NCI-H510A (cell line): ENCODE measurements around the gene SNU13.
"Not testable (repeated sequence)": the region's sequence is repeated elsewhere in the genome, so short reads cannot be mapped to it uniquely, and the experiment has no call there.

ENCODE experiments used
- DNase-seq: peaks from one replicate; lab custom pipeline; 2025; lab: John Stamatoyannopoulos, UW

SNU13 gene

DNA sequence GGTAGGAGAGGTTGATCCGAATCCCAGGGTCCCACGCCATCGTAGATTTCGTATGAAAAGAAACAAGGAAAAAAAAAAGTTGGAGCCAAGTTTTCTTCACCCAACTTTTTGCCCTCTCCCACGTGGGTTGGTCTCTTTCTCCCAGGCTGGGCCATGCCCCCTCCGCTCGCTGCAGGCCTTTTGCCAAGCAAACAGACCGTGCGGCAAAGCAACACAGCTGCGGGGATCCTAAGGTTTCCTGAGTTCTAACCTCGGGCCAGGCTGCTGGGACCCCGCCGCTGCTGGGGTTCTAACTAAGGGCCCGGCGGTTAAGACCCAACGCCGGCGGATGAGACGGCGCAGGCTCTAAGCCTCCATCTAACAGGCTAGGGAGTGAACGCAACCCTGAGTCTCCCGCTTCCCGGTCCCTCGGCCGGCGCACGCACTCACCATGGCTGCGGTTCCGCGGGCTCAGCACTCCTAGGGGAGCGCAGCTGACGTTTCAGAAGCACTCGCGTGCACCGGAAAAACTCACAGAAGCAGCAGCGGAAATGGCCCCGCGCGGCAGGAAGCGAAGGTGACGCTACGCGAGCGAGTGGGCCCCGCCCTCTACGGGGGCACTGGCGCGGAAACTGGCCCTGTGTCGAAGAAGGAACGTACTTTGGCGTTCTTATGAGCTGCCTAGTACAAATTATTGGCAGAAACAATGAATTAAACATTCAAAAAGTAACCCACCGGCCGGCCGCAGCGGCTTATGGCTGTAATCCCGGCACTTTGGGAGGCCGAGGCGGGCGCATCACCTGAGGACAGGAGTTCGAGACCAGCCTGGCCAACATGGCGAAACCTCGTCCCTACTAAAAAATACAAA lies at the start of gene SNU13:
Gene SNU13, minus strand, starts transcription at position 503 of the 847 bp plus-strand sequence. Its CDS starts 71 bp downstream, at position 432.
- DNase-seq = peak; percentile 84

DNA sequence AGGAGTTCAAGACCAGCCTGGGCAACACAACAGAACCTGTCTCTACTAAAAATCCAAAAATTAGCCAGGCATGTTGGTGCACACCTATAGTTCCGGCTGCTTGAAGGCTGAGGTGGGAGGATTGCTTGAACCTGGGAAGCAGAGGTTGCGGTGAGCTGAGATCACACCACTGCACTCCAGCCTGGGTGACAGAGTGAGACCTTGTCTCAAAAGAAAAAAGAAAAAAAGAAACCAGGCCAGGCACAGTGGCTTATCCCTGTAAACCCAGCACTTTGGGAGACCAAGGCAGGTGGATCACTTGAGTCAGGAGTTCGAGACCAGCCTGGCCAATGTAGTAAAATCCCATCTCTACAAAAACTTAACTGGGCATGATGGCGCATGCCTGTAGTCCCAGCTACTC lies 44.6 kb upstream of the SNU13 start:
- not testable (repeated sequence) for DNase-seq

DNA sequence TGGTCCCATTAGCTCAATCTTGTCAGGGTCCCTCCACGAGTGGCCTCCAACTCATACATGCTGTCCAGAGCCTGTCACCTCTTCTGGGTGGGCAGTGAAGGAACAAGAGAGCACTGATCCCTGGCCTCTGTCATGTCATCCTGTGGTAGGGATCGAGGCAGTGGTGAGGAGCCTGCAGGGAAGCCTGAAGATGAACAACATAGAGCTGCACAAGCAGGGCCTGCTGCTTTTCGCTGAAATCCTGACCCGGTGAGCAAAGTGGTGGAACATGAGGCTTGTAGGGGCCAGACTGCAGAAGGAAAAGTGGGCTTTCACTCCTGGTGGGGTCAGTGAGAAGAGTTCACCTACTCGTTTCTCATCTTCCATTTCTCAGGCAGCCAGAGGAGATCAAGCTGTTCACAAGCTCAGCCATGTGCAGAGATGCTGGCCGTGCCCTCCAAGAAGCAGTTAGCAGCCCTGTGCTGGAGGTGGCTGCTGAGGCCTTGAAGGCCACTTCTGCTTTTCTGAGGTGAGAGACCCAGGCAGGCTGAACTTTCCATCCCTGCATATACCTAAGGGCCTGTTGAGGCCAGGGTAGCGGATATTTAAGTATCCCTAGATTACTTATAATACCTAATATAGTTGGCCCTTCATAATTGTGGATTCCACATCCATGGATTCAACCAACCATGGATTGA lies 43.6 kb upstream of the SNU13 start:
- no peak for DNase-seq

DNA sequence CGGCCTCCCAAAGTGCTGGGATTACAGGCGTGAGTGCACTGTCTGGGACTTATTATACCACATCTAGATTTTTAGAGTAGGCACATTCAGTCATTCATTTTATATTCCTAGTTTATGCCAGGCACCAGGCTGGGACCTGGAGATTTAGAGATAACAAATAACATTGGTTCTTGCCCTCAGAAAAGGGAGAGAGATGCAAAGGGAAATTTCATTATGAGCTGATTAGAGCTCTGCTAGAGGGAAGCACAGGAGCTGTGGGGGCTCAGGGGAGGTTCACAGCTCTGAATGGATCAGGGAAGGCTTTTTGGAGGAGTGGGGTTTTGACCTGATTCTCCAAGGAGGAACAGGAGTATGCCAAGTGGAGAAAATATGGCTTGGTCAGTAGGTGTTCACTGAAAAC lies 42.9 kb upstream of the SNU13 start:
- DNase-seq = no peak

DNA sequence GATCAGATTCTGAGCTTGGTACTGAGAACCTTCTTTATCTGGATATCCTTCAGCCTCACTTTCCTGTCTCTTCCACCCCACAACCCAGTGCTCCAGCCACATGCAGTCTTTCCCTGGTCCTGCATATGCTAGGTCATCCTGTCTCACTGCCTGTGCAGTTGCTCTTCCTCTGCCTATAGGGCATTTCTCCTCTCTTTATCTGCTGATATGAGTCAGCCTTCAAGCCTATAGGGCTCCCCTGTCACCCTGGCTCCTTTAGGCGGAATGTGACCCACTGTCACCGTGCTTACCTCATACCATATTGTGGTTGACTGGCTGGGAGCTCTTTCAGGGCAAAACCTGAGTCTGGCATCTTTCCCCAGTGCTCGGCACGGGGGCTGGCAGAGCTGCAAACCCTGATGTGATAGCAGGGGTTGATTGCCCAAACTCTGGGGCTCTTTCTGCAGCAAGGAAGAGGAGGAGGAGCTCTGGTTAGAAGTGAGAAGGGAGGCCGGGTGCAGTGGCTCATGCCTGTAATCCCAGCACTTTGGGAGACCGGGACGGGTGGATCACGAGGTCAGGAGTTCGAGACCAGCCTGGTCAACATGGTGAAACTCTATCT lies 36.9 kb upstream of the SNU13 start:
- no peak for DNase-seq

DNA sequence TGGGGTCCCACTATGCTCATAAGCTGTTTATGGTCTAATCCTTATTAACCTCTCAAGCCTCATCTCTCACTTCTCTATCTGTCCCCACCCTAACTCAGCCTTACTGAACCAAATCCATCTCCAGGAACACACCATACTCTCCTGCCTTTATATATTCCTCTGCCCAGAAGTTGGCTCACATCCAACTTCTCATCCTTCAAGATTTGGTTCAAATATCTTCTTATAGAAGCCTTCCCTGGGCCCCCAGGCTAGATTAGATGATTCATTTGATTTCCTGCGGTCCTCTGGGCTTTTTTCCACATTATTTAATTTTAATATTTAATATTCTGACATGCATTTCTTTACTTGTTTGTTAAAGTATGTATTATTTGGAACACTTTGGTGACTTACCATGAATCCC lies 33.8 kb upstream of the SNU13 start:
- DNase-seq = no peak

DNA sequence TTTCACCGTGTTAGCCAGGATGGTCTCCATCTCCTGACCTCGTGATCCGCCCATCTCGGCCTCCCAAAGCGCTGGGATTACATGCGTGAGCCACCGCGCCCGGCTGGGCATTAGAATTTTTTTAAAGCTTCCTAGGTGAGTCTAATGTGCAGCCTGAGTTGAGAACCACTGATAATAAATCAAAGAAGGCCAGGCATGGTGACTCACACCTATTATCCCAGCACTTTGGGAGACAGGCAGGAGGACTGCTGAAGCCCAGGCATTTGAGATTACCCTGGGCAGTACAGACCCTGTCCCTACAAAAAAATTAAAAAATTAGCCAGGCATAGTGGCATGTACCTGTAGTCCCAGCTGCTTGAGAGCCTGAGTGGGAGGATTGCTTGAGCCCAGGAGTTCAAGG lies 24.3 kb upstream of the SNU13 start:
- no peak for DNase-seq

DNA sequence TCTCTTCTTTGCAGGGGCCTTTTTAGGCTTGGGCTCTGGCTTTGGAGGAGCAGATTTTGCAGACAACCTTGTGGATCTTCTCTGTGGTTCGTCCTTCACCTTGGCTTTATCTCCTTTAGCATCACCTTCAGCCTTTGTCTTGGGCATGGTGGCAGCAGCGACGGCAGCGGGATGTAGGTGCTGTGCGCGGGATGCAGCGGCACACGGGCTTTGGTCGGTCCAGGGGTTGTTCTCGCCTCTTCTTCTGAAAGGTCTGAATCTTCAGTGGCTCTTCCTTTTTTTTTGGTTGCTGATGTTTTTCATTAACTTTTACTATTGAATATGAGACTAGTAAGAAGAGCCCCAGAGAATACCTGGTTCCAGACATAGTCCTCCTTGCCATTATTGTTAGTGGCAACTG lies 20.7 kb upstream of the SNU13 start:
- no peak for DNase-seq

DNA sequence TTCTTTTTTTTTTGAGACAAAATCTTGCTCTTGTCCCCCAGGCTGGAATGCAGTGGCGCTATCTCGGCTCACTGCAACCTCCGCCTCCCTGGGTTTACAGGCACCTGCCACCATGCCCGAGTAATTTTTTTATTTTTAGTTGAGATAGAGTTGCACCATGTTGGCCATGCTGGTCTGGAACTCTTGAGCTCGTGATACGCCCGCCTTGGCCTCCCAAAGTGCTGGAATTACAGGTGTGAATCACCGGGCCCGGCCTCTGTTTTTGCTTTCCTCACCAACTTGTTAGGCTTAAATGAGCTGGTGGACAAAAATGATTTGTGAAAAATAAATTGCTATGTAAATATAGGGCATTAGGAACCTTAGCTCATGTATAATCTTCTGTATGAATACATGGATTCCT lies 14.1 kb upstream of the SNU13 start:
- DNase-seq = no peak

DNA sequence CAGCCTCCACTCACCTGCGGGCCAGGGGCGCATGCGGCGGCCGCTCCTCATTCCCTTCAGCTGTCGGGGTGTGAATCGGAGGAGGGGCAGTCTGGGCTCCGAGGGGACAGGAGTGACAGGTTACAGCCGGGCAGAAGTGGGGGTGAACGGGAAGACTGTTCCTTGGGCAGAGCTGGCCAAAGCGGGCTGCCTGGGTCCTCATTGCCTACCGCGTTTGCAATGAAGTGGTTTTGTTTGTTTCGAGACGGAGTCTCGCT lies 11.4 kb upstream of the SNU13 start:
- no peak for DNase-seq

DNA sequence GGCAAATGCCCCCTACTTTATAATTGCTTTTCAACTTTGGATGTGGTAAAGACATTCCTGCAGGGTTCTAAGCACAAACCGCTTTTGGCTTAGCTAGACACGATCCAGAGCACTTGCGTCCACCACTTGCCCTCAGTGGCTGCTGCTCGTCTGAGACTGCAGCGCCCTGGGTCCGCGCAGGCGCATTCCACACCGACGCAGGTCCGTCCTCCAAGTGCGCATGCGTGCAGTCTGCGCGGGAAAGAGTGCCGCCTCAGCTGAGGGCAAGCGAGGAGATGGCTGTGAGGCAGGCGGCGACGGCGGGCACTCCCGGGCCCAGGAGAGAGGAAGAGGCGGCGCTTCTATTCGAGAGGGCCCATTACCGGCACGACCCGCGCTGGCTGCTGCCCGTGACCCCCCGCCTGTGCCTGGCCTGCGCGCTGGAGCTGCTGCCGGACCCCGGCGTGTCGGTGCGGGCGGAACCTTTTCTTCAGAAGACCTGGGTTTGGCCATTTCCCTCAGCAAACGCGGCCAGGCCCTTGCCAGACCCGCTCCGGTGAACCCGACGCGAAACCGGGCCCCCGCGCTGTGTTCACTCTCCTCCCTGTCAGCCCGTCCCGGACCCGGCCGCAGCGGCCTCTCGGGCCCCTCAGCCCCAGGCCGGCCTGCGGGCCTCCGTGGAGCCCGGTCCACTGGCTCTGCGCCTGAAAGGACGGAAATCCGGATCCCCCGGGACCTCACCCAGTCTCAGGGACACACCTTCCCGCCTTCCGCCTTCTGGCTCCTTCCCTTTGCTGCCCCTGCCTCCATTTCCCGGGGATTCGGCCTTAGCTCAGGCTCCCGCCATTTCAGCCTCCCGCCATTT lies 10.8 kb upstream of the SNU13 start, which contains the start of gene MEI1:
Gene MEI1, plus strand, starts transcription at position 240 of the 844 bp plus-strand sequence. Its CDS starts 36 bp downstream, at position 276.
- no peak for DNase-seq

DNA sequence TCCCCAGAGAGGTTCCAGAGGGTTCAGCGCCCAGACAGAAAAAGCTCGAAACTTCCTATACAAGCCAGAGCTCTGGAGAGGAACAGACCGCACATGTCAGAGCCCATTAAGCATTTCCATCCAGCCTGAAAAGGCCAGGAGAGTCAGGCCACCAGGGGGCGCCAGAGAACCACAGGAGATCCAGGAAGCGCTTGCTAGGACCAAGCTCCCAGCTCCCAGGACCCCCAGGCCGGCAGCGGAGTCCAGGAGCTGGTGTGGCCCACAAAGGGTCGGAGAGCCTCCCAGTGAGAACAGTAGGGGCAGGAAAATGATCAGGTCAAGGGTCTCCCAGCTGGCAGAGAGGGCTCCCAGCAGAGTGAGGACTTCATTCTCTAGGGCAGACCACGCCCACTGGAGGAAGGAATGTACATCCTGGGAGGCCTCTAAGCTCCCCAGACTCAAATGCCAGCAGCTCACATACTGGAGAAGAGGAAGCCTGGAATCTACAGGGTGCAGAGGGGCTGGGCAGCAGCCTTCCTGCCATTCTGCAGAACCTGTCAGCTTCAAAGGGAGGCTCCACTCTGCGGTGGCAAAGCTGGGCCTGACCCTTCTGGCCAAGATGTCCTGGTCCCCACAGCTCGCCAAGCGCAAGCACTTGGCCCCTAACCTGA lies 8.6 kb upstream of the SNU13 start:
- peak; percentile 50 for DNase-seq

DNA sequence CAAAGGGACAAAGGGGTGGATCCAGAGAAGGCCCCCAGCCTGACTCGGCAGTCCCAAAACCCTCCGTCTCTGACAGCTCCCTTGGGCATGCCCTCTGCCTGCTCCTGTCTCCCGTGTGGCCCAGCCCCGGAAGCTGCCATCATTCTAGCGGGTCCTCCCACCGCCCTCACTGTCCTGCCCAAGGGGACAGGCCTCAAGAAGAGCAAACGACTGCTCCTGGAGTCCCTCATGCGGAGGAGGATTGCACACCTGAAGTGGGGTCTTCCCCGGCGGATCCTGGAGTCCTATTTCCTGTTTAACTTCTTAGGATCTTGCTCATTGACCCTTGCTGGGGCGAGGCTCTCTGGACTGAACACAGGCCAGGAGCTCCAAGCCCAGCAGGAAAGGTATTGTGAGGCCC lies 8.0 kb upstream of the SNU13 start:
- DNase-seq = no peak

DNA sequence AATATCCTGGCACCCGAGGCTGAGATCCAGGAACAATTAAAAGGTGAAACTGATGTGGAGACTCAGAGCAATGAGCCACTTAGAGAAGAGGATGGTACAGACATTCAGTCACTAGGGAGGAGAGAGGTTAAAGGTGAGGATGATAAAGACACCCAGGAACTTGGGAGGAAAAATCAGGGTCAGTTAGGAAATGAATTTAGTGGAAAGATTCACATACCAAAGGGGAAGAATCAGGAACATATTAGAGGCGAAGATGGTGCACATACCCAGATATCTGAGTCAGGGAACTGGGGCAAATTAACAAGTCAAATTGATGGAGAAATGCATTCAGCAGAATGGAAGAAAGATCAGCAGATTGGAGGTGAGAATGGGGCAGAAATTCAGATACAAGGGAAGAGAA lies 6.5 kb upstream of the SNU13 start:
- DNase-seq = no peak

DNA sequence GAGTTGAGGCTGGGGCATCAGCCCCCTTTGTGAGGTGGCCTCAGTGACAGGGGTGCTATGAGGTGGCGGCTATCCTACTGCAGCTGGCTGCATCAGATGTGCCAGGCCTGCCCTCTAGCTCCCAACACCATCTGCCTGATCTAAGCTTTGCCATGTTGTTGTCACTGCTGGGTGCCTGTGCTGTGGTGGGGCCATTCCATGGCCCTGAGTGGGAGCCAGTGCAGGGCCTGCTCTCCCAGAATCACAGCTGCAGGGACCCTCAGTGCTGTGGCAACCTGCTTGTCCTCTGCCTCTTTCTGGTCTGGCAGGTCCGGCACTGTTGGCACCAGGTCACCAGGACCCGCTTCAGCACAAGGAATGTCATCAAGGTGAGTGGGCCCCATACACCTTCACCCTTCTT lies 1.8 kb upstream of the SNU13 start:
- no peak for DNase-seq

DNA sequence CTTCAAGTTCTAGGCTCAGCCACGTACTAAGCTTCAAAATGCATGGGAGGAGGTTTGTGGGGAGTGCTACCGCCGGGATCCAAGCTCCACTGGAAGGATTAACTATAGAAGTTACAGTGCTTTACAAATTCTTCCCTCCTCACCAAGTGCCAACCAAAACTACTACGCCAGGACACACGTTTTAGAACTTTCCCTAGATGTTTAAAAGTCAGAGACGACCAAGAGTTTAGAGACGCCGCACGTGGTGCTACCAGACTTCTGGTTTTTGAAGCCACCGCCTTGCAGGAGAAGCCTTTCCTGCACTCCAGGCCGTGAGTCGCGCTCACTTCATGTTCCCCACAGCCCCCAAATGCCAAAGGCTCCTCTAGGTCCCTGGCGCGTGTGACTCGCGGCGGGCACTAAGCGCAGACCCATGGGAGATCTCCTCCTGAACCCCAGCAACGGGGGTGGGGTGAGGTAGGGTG lies 734 bp downstream of the SNU13 start:
- DNase-seq = no peak

DNA sequence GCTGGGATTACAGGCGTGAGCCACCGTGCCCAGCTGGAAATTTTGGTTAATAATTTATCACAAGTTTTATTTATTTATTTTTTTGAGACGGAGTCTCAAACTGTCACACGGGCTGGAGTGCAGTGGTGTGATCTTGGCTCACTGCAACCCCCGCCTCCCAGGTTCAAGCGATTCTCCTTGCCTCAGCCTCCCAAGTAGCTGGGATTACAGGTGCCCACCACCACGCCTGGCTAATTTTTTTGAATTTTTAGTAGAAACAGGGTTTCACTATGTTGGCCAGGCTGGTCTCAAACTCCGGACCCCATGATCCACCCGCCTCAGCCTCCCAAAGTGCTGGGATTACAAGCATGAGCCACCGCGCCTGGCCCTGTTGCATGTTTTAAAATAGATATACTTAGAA lies 1.8 kb downstream of the SNU13 start:
- not testable (repeated sequence) for DNase-seq

DNA sequence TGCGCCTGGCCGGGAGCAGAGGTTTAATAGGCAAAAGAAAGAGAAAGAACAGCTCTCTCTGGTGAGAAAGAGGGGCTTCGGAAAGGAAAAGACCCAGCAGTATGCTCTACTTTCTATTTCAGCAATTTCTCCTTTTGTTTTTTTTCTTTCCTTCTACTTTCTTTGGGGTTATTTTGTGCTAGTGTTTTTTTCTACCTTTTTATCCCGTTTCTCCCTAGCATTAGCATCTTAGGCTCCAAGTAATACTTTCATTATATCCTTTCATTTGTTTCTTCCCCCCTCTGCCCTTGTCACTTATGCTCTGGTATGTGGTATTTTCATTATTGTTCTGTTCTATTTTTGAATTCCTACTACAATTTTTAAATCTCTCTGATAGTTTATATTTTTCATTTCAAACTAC lies 4.5 kb downstream of the SNU13 start:
- no peak for DNase-seq

DNA sequence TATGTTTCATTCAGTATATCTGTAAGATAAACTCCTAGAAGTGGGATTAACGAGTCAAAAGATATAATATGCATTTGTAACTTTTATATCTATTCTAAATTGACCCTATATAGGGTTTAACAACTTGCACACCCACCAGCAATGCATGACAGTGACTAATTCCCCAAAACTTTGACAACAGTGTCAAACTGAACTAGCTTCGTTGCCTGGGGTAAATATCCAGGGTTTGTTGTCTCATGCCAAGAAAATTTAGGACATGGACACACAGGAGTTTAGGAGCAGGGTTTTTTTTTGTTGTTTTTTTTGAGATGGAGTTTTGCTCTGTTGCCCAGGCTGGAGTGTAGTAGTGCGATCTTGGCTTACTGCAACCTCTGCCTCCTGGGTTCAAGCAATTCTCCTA lies 5.1 kb downstream of the SNU13 start:
- DNase-seq = no peak

DNA sequence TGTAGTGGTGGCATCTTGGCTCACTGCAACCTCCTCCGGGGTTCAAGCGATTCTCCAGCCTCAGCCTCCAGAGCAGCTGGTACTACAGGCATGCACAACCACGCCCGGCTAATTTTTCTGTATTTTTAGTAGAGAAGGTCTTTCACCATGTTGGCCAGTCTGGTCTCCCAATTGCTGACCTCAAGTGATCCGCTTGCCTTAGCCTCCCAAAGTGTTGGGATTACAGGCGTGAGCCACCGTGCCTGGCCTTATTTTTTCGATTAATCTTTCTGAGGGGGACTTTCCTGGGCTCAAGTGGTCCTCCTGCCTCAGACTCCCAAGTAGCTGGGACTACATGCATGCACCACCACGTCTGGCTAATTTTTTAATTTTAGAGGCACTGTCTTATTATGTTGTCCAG lies 5.6 kb downstream of the SNU13 start:
- DNase-seq = no peak

DNA sequence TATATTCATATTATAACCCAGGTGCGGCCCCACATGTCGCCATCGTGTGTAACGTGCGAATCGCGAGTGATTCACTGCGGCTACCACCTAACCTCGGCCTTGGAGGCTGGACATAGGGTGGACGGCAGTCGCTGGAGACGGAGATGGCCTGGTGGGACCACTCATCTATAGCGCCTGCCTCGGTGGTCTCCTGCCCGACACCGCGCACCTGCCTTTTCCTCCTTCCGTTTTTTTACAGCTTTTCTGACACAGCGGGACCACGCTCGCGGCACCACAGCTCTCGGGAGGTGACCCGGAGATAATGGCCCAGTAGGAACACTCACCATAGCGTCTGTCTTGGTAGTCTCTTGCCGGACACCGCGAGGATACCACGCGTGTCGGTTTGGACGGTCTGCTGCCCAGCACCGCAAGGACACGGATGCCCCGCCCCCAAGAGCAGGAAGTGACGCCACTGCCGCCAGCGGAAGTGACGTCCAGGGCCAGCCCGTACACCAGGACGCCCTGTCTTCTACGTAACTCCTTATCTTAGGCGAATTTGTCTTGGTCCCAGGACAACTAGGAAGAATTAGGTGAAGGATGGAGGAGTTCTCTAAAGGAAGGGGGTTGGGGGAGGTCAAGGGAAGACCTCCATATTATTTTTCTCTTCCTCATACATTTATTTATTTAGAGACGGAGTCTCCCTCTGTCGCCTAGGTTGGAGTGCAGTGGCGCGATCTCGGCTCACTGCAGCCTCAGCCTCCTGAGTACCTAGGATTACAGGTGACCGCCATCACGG lies 6.4 kb downstream of the SNU13 start:
- DNase-seq = no peak
